Measurements from ENCODE around the gene TEK.

TEK gene

DNA sequence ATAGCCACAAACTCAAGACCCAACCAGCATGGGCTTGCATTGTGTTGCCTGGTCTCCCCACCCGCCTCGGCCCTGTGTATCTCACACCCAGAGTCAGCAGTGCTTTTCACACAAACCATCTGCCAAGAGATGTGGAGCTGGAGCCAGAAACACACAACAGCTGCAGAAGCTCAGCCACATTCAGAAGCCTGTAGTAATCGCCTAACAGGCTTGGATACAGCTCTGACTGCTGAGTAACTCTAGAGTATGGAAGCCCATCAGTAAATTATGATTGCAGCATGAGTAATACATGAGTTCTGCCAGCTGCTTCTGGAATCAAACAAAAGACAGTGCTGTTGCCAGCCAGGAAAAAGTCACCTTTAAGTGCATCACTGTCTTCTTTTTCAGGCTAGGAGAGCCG lies 16.0 kb downstream of the TEK start:
- DNase-seq = no peak

DNA sequence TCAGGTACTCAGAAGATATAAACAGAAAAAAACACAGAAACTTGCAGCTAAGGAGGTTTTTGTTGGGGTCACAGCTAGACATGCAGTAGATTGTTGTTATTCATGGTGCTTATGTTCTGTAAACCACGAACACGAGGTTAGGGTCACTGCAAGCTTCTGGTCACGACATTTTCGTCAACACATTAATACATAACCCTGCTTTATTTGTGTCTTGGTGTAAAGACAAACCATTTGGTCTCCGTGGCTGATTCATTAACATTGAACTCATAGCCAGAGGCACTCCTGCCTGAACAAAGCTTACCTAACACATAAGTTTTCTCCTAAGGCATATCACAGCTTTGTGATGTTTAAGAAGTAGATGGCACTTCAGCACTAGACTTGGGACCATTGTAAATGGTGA lies 16.9 kb downstream of the TEK start:
- no peak for DNase-seq

DNA sequence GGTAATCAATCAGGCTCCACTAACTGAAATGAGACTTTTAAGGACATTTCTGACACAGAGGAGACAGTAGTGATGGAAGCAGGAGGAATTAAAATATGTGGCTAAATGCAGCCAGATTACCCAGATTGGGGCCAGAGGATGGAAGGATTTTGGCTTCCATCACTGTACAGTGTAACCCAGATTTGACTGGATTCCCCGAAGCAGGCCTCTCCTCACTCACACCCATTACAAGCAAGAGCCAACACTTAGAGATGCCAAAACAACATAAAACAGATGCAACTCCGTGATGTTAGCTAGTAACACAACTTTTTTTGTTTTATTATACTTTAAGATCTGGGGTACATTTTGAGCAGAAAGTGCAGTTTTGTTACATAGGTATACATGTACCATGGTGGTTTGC lies 17.6 kb downstream of the TEK start:
- DNase-seq = no peak

DNA sequence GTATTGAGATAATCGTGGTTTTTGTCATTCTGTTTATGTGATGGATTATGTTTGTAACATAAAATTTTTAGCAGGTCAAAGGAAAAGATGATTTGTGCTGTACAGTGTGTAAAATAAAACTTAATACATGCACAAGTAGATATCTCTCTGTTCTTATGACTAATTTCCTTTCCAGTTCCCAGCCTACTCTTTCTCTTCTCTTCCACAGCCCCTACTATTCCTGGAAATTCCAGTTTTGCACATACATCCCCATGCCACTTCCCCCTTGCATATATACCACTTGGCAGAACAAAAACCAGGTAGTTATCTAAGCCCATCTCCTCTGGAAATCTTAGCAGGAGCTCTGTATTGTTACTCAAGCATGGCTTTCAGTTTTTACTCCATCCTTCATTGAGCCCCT lies 20.2 kb downstream of the TEK start:
- no peak for DNase-seq

DNA sequence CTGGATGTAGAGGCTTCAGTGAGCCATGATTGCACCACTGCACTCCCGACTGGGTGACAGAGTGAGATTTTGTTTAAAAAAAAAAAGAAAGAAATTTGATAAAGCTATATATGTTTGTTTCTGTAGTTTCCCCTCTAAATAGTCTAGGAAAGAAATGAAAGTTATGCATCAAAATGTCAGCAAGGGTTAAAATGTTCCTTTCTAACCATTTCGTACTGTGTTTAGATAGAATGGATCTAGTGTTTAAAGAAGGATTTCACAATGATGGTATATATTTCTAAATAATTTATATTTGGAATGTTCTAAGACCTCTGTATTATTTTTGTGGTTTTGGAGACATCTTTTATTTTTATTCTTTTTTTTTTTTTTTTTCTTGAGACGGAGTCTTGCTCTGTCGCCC lies 22.7 kb downstream of the TEK start:
- no peak for DNase-seq

DNA sequence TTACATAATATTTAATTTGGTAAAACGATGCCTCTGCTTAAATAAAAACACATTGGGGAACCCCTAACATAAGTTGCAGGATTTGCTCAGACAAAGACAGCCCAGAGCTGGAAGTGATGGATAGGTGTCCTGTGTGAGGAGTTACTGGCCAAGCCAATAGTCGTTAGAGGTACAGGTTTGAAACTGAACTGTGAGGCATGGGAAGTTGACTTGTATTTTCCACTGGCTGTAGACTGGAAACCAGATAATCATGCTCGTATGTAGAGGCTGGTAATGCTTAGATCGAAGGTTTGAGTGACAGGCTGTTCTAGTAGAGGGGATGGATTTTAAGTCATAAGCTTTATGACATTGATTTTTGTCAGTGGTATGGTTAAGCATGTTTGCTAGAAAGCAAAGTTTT lies 24.8 kb downstream of the TEK start:
- DNase-seq = no peak

DNA sequence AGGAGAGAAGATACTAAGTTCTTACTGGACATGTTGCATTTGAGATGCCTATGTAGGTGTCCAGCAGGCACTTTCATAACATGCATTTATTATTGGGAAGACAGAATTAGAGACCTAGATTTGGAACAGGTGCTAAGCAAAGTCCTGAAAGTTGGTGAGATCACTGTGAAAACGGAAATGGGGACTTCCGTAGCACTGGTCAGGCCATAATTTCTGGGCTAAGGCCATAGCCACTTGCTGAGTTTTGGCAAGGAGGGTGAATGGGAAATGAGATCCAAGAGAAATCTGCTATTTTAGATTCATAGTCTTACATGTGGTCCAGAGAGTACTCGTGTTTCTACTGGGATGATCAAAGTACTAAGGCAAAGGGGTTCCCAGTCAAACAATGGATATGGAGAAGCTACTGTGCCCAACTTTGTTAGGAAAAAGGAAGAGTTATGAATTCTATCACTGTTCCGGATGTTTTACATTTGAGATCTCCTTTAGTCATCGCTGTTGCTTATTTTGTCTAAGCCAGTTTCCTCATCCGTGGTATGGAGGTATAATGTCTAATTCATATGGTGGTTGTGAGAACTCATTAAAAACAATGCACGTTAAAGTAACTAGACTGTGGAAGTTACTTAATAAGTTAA lies 33.4 kb downstream of the TEK start:
- DNase-seq = no peak

DNA sequence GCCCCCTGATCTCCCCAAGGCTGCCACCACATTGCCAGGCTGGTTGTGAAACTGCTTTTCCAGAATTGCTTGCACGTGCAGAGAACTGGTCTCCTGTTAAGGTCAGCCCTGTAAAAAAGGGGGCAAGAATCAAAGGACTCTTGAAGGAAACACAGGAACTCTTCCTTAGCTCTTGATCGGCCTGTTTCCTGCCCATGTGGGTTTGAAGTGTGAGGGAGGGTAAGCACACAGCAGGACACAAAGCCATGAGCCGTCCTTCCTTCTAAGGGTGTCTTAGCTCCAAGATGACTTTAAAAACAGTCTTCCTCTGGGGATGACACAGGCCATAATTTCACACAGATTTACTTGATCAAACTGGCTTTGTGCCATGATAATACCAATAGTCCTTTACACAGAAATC lies 36.1 kb downstream of the TEK start:
- DNase-seq = no peak

DNA sequence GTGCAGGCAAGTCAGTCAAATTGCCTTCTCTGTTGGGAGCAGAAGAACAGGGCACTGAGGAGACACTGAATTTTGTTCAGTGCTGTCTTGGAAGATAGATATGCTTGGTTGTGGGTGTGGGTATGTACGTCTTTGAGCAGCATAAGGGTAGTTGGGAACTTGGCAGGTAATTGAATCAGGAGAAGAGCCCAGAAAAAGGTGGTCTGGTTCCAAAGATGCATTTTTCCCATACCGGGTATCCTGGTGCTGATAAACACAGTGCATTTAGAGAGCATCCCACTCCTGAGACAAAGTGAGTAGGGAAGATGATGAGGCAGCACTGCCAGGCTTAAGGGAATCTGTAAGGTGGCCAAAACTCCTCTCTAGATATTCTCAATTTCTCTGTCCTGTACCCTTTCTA lies 40.6 kb downstream of the TEK start:
- DNase-seq = no peak

DNA sequence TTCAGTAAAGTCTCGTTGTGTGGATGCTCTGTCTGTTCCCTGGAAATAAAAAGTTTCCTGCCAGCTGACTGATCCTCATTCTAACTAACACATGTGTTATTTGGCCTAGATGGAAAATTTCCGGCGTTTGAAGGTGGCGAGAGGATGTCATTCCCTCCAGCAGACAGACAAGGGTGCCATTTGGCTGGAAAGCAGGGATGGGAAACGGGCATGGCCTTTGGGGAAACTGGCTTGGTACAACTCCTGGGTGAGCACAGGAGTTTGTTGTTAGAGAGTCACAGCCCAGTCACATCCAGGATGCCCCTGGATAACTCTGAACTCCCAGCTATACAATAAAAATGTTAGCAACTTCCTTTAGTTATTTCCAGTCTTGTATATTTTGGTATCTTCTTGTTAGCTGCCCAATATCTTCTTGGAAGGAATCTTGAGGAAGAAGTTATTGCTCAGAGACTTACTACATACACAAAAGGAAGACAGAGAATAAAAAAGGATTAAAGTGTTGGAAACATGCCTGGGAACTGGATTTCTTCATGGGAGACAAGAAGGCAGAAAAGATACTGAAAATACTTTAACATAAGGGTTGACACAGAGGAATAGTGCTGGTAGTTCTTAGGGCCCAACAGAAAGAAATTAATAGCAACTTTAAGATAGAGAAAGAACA lies 41.9 kb downstream of the TEK start:
- no peak for DNase-seq

DNA sequence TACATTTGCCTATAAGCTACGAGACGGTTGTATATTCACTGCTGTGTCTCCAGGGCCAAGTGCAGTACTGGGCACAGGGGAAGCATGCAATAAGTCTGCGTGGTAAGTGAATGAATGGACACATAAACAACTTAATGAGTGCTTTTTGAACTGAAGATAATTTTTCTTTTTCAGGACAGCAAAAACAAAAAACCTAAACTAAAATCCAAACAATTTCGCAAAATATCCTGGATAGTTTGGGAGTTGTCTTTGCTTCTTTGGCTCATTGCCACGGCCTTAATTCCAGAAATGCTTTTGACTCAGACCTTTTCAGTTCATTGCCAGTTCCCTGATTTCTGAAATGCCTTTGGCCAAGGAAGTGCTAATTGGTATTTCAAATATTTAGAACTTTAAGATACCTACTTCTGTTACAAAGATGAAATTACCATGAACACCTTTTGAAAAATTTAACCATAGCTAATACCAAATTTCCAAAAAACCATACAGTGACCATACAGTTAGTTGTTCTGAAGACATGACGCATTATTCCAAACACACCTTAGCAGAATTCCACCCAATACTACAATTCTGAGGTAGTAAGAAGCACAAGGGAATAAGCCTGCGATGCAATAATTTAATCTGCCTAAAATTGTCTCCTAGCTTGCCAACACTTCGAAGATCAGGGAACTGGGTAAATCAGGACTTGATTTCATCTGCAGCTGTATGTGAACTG lies 42.8 kb downstream of the TEK start:
- no peak for DNase-seq

DNA sequence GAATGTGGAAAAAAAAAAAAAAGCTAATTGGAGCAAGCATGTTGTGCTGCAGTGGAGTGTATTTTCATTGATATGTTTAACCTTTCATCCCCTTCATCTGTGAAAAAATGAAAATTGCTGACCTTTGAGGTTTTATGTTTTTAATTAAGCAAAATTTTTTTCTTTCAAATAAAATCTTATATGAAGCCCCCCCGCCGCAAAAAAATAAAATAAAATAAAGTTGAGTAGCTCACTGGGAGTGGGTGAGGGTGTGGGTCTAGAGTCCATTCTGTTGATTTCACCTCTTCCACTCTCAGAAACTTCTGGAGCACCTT lies 43.3 kb downstream of the TEK start:
- DNase-seq = no peak

DNA sequence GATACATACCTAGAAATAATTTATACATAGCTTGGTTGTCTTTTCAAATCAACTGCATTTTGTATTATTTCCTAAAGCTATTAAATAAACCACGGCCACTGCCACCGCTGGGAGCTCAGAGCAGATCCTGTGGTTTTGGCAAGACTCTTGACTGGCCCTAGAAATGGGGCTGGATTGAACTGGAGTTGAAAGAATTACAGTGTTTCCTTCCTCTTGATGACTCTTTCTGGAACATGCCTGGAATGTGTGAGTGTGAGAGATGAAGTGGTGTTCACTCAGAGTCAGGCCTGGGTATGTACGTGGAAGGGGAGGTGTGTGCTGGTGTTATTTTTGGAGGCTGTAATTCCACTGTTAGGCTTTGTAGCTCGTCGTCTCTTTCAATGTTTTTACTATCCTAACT lies 45.9 kb downstream of the TEK start:
- DNase-seq = no peak

DNA sequence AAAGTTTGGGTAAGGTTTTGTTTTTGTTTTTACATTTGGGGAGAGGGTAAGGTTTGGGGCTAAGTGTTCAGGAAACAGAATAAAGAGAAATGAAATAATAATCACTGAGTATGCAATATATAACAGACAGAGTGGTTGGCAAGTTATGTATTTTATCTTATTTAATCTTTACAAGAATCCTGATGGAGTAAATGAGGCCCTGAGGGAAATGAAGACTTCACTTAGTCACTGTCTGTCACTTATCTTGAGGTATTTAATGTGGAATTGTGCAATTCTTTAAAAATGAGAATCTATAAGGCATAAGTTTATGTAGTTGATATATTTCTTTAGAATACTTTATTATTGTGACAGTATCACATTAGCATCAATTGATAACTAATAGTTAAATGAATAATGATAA lies 48.1 kb downstream of the TEK start:
- no peak for DNase-seq

DNA sequence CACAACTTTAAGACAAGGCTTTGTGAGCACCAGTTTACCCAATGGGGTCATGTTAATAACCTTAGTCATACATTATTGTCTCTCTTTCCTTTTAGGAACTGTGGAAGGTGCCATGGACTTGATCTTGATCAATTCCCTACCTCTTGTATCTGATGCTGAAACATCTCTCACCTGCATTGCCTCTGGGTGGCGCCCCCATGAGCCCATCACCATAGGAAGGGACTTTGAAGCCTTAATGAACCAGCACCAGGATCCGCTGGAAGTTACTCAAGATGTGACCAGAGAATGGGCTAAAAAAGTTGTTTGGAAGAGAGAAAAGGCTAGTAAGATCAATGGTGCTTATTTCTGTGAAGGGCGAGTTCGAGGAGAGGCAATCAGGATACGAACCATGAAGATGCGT lies 48.7 kb downstream of the TEK start:
- DNase-seq = no peak

DNA sequence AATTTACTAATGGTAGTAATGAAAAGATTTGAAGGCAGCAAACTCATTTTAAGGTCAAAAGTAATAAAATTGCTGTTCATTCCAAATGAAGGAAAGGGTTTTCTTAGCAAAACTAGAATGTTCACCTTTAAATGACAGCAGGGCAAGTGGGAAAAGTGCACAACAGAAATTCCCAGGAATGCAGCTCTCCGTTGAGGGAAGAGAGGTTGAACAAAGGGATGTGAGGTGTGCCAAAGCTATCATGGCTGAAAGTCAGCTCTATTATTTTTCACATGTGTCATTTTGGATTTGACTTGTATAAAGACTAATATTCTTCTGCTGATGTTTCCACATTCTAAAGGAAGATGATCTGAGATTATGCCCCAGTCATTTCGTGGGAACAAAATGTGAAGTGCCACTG lies 51.6 kb downstream of the TEK start:
- DNase-seq = no peak

DNA sequence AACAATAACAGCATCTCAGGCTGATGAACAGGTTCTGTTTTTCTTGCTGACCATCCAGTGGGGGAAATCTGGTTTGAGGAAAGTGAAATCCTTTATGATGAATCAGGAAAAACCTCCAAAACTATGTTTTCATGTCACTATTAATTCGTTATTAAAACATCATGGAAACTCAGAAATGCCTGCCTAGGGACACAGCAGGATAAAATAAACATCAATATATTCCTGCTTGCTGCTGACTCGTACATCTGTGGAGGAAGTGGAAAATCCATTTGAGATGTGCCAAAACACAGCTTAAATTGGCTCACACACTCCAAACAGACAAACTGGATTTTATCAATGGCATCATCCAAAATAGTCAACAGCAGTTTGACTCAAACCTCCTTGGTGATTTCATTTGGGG lies 53.0 kb downstream of the TEK start:
- no peak for DNase-seq

DNA sequence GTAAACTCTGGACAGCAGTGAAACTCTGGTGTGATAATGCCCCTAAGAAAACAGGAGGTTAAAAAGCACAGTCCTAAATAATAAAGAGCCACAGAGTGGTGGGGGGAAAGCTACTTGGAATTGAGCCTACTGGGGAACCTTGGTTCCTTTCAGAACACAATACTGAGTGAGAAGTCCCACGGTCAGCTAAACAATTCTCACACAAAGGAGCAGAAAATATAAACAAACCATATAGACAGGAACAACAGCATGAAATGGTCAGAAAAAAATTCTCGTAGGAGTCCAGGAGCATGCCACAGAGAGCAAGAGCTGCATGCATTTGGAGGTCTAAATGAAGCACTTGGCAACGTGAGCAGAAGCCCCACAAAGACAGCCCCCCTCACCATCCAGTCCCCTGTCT lies 56.0 kb downstream of the TEK start:
- DNase-seq = no peak

DNA sequence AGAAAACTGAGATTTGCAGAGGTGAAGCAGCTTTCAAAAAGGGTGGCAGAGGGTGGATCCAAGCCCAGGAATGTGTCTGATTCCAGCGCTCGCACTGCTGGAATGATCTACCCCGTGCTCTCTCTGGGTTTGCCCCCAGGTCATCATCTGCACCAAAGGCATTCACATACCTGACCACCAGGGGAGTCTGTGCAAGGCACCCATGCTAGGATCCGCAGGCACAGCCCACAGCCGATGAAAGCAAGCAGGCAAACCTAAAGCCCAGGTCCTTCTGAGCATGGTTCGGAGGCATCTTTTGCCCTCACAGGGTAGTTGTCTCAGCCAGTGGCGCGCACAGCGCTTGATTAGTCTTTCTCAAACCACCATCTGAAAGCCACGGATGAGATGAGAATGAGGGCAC lies 56.6 kb downstream of the TEK start:
- no peak for DNase-seq

DNA sequence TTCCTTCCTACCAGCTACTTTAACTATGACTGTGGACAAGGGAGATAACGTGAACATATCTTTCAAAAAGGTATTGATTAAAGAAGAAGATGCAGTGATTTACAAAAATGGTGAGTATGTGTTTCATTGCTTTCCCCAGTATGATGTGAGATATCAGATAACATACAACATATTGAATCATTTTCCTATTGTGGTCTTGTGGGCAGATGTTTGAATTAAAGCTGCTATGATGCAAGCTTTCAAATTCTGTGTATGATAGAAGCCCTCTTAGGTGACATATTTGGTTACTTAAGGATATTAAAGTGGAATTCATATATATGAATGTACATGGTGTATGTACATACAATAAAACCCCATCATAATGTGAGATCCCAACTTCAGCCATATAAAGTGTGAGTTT lies 59.5 kb downstream of the TEK start:
- no peak for DNase-seq

DNA sequence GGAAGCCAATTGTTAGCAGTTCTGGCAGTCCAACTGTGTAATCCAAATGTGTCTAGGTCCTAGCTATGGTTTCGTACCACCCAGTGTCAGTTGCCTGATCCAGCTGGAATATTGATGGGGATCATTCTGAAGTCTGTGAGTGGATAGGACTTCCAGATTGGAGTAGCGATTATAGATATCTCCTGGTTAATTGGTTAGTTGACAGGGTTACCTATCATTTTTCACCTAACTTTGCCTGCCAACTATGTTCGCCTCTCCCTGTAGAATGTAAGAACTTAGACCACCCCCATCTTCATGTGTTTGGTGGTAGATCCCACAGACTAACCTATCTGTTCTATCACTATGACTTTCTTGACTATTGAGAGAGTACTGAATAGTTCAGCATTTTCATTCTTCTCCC lies 59.9 kb downstream of the TEK start:
- no peak for DNase-seq

DNA sequence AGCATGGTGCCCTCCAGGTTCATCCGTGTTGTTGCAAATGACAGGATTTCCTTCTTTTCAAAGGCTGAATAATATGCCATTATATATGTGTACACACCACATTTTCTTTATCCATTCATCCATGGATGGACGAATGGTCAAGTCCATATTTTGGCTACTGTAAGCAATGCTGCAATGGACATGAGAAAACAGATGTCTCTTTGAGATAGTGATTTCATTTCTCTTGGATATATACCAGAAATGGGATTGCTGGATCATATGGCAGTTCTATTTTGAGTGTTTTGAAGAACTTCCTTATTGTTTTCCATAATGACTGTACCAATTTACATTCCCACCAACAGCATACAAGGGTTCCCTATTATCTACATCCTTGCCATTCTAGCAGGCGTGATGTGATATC lies 67.9 kb downstream of the TEK start:
- DNase-seq = no peak

DNA sequence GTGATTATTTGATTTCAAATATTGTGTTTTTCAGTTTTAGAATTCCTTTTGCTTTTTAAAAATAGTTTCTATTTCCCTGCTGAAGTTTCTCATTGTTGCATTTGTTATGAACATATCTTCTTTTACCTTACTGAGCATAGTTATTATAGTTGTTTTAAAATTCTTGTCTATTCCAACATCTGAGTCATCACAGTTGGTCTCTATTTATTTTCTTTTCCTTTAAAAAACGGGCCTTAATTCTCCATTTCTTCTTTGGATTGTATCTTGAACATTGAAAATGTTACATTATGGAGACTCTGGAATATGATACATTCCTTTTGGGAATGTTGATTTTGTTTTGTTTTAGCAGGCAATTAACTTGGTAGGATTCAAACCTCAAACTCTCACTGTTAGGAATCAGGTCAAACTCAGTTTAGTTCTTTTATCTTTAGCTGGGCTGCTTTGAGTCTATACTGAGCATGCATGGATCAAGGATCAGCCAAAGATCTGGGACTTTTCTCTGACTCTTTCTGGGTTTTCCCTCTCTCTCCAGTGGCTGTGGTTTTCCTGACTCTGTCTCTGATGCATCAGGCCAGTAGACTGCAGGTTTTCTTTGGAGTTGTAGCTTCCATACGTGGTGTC lies 70.3 kb downstream of the TEK start:
- no peak for DNase-seq

DNA sequence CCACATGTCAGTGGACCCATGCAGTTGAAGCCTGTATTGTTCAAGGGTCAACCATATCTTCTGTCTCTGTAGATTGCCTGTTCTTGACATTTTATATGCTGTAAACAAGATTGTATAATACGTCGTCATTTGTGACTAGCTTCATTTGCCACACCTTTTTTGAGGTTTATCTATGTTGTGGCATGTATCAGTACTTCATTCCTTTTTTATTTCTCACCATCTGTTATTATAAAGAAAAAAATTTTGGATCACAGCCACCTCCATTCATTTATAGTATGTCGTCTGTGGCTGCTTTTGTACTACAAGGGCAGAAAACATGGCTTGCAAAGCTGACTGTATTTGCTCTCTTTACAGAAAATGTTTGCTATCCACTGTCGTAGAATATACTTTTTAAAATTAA lies 72.4 kb downstream of the TEK start:
- DNase-seq = no peak

DNA sequence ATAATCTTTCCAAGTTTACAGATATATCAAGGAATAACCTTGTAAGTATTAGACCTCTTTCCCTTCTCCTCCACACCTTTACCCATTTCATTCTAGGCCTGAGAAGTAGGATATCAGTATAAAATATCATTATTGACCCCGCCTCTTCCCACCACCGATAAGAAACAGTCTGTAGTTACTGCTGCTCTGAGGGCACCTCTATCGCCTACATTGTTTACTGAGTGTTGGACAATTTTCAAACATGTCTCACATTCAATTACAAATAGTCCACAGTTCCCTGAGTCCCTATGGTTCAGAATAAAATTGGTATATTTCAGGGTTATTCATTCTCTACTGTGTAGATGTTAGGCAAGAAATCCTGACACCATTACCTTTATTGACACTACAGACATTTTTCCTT lies 73.4 kb downstream of the TEK start:
- DNase-seq = no peak

Data from NK-92 treated with Interleukin-12 subunit alpha and Interleukin-12 subunit beta, amount 100 ng/mL, for 24 hours (cell line).